ENCODE data around the gene EEF2. TPM values are rescaled to one million over a fixed set of nuclear protein-coding genes. Genes with fewer than 3 reads are reported as not detected.
A peak's percentile ranks its signal among the peaks of the same experiment; 100 is the strongest.

The EEF2 gene
- total and polyA plus RNA-seq, 4 donors = 244 to 1,090 (median 818) TPM

DNA sequence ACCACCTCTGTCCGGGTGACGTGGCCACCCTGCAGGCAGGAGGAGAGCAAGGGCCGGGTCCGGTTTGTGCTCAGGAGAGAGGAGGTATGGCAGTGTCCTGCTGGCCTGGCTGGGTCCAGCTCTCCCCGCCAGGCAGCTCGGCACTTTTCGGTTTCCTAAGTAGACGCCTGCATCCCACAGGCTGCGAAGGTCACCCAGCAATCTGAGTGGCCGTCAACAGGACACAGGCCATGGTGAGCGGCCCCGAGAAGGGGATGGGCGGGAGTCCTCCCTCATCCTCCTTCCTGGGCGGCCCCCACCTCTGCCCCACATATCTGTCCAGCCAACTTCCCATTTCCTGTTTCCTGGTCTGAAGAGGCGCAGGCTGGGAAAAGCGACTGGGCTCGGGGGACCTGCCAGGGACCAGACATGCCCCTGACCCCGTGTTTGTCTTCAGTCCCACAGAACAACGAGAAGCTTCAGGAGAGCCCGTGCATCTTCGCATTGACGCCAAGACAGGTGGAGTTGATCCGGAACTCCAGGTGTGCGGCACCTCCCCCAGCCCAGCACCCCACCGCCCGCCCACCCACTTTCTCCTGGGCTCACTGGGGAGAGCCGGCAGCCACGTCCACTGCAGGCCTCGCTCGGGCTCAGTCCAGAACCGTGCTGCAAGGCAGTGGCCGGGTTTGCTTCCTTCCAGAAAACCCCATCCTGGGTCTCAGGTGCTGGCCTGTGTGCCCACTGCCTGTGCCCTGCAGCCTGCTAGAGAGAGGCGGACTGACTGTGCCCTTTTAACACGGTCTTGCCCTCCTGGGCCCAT lies 38.5 kb upstream of the EEF2 start:
- Histone ChIP-seq H3K4me3 (ENCODE audit: low read depth in 1 of 3, low read length in 3 of 3) (no peak overlapping the region), H3K36me3 (ENCODE audit: control insufficient read depth in 4 of 4, insufficient read depth in 3 of 4, low read depth in 1 of 4, low read length in 3 of 4) (peaks cover 2 to 11% (median 6%) of the 10 kb centered on the region in 4 donors), H3K4me1 (ENCODE audit: control insufficient read depth in 4 of 4, insufficient read depth in 4 of 4, low read length in 3 of 4) (no peaks in the 10 kb centered on the region)

DNA sequence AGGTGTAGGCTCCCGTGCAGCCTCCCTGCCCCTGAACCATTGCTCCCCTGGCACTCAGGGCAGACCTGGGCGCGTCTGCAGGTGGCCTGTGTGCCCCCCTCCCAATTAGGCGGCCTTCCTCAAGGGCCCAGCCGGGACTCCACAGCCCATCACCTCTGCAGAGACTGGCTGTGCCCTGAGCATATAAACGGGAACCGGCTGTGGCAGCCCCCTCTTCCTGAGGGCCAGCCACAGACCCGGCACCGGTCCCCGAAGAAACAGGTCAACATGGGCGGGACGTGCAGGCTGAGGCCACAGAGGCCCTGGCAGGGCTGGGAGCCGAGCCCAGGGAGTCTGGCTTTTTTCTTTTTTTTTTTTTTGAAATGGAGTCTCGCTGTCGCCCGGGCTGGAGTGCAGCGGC lies 34.3 kb upstream of the EEF2 start:
- H3K9ac ChIP-seq (ENCODE audit: low read depth in 1 of 2, low read length in 2 of 2) = no peak overlapping the region
- H3K27me3 ChIP-seq (ENCODE audit: control insufficient read depth in 4 of 4, insufficient read depth in 4 of 4, low read length in 3 of 4) = no peaks in the 10 kb centered on the region
- H3K27ac ChIP-seq (ENCODE audit: low read depth in 1 of 2, low read length in 2 of 2) = no peak overlapping the region
- H3K36me3 ChIP-seq (ENCODE audit: control insufficient read depth in 4 of 4, insufficient read depth in 3 of 4, low read depth in 1 of 4, low read length in 3 of 4) = peaks cover 0 to 15% (median 8%) of the 10 kb centered on the region in 4 donors
- TF ChIP-seq SP1 (IDR thresholded peaks at IDR 0.05) (no peak), CTCF (IDR thresholded peaks at IDR 0.05; ENCODE audit: low read depth, low read length, missing input control) (no peak), JUND (IDR thresholded peaks at IDR 0.05) (no peak), RAD21 (IDR thresholded peaks at IDR 0.05) (no peak), ATF3 (IDR thresholded peaks at IDR 0.05) (no peak), GABPA (IDR thresholded peaks at IDR 0.05 in 1 of 2, conservative IDR thresholded peaks at IDR 0.05 in 1 of 2) (no peak)
- TF ChIP-seq, protein P1, sequence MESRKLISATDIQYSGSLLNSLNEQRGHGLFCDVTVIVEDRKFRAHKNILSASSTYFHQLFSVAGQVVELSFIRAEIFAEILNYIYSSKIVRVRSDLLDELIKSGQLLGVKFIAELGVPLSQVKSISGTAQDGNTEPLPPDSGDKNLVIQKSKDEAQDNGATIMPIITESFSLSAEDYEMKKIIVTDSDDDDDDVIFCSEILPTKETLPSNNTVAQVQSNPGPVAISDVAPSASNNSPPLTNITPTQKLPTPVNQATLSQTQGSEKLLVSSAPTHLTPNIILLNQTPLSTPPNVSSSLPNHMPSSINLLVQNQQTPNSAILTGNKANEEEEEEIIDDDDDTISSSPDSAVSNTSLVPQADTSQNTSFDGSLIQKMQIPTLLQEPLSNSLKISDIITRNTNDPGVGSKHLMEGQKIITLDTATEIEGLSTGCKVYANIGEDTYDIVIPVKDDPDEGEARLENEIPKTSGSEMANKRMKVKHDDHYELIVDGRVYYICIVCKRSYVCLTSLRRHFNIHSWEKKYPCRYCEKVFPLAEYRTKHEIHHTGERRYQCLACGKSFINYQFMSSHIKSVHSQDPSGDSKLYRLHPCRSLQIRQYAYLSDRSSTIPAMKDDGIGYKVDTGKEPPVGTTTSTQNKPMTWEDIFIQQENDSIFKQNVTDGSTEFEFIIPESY (IDR thresholded peaks at IDR 0.05) = no peak
- H3K4me3 ChIP-seq (ENCODE audit: low read depth in 1 of 3, low read length in 3 of 3) = no peak overlapping the region
- no peak for DNase-seq (ENCODE audit: low spot score)
- 78% methylated on average over 17 of the region's 17 CpGs for WGBS
- no peaks in the 10 kb centered on the region for H3K9me3 ChIP-seq (ENCODE audit: control insufficient read depth in 4 of 4, low read length in 3 of 4)
- peaks cover 0 to 21% (median 9%) of the 10 kb centered on the region in 4 donors for H3K4me1 ChIP-seq (ENCODE audit: control insufficient read depth in 4 of 4, insufficient read depth in 4 of 4, low read length in 3 of 4)

More for the DNA sequence above, 38.5 kb upstream of the EEF2 start:
- no peak for DNase-seq (ENCODE audit: low spot score)
- H3K27ac ChIP-seq (ENCODE audit: low read depth in 1 of 2, low read length in 2 of 2) = peak overlapping the region in 1 of 2 donors; percentile 4
- no peak overlapping the region for H3K9ac ChIP-seq (ENCODE audit: low read depth in 1 of 2, low read length in 2 of 2)
- 81% methylated on average over 34 of the region's 34 CpGs for WGBS
- H3K9me3 ChIP-seq (ENCODE audit: control insufficient read depth in 4 of 4, low read length in 3 of 4) = no peaks in the 10 kb centered on the region
- TF ChIP-seq, protein P1 (IDR thresholded peaks at IDR 0.05) = no peak
- TF ChIP-seq TAF1 (conservative IDR thresholded peaks at IDR 0.05) (no peak), FOXA2 (IDR thresholded peaks at IDR 0.05) (no peak), SP1 (IDR thresholded peaks at IDR 0.05) (peak; percentile 26), NR2F2 (IDR thresholded peaks at IDR 0.05) (peak; percentile 64), CTCF (IDR thresholded peaks at IDR 0.05; ENCODE audit: low read depth, low read length, missing input control) (no peak), RAD21 (IDR thresholded peaks at IDR 0.05) (peak in 1 of 2 donors; percentile 21)
- TF ChIP-seq, protein P2, sequence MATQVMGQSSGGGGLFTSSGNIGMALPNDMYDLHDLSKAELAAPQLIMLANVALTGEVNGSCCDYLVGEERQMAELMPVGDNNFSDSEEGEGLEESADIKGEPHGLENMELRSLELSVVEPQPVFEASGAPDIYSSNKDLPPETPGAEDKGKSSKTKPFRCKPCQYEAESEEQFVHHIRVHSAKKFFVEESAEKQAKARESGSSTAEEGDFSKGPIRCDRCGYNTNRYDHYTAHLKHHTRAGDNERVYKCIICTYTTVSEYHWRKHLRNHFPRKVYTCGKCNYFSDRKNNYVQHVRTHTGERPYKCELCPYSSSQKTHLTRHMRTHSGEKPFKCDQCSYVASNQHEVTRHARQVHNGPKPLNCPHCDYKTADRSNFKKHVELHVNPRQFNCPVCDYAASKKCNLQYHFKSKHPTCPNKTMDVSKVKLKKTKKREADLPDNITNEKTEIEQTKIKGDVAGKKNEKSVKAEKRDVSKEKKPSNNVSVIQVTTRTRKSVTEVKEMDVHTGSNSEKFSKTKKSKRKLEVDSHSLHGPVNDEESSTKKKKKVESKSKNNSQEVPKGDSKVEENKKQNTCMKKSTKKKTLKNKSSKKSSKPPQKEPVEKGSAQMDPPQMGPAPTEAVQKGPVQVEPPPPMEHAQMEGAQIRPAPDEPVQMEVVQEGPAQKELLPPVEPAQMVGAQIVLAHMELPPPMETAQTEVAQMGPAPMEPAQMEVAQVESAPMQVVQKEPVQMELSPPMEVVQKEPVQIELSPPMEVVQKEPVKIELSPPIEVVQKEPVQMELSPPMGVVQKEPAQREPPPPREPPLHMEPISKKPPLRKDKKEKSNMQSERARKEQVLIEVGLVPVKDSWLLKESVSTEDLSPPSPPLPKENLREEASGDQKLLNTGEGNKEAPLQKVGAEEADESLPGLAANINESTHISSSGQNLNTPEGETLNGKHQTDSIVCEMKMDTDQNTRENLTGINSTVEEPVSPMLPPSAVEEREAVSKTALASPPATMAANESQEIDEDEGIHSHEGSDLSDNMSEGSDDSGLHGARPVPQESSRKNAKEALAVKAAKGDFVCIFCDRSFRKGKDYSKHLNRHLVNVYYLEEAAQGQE (IDR thresholded peaks at IDR 0.05) = no peak
- H3K27me3 ChIP-seq (ENCODE audit: control insufficient read depth in 4 of 4, insufficient read depth in 4 of 4, low read length in 3 of 4) = no peaks in the 10 kb centered on the region
